Measurements from ENCODE around the gene ALAS1. TPM values are rescaled to one million over a fixed set of nuclear protein-coding genes. Genes with fewer than 3 reads are reported as not detected.

The ALAS1 gene
- polyA plus RNA-seq, 3 donors = 47.1 to 54.5 (median 48.8) TPM

GRCh38 chr3:52218937-52219650, 21.1 kb downstream of the ALAS1 start:
- peak; percentile 59 for DNase-seq

GRCh38 chr3:52220380-52221026, 22.5 kb downstream of the ALAS1 start:
- DNase-seq = peak; percentile 76

- no peak for DNase-seq
Observed at GRCh38 chr3:52221141-52221562, 23.2 kb downstream of the ALAS1 start.

- DNase-seq = no peak
Observed at GRCh38 chr3:52221563-52222318, 23.8 kb downstream of the ALAS1 start.

- DNase-seq = no peak
Observed at GRCh38 chr3:52222319-52223221, 24.6 kb downstream of the ALAS1 start.

GRCh38 chr3:52223449-52224408, 25.8 kb downstream of the ALAS1 start:
- DNase-seq = no peak

GRCh38 chr3:52225452-52226228, 27.7 kb downstream of the ALAS1 start, which contains the start of gene TLR9:
TLR9 (minus strand) TSS chr3:52225645; CDS start chr3:52225529, 116 bp downstream.
- no peak for DNase-seq

GRCh38 chr3:52226229-52226817, 28.4 kb downstream of the ALAS1 start:
- DNase-seq = no peak

GRCh38 chr3:52227117-52227516, 29.2 kb downstream of the ALAS1 start:
- no peak for DNase-seq

GRCh38 chr3:52227766-52228165, 29.8 kb downstream of the ALAS1 start:
- no peak for DNase-seq

- no peak for DNase-seq
Observed at GRCh38 chr3:52228266-52228665, 30.3 kb downstream of the ALAS1 start.

- no peak for DNase-seq
Observed at GRCh38 chr3:52228751-52229291, 30.9 kb downstream of the ALAS1 start.

GRCh38 chr3:52229656-52230055, 31.7 kb downstream of the ALAS1 start:
- DNase-seq = no peak

- DNase-seq = no peak
Observed at GRCh38 chr3:52230461-52230860, 32.5 kb downstream of the ALAS1 start.

GRCh38 chr3:52230889-52231499, 33.0 kb downstream of the ALAS1 start:
- no peak for DNase-seq

- no peak for DNase-seq
Observed at GRCh38 chr3:52231502-52232278, 33.7 kb downstream of the ALAS1 start.

GRCh38 chr3:52232279-52233107, 34.5 kb downstream of the ALAS1 start:
- DNase-seq = no peak

Measured in renal pelvis (tissue), 4 donors.